T1000 (cell line): ENCODE measurements around the gene CALY.
A peak's percentile ranks its signal among the peaks of the same experiment; 100 is the strongest.
"Not testable (repeated sequence)": the region's sequence is repeated elsewhere in the genome, so short reads cannot be mapped to it uniquely, and the experiment has no call there.

ENCODE experiments used
- DNase-seq: peaks from one replicate; lab custom pipeline; 2025; ENCODE audit warnings: mixed read lengths; lab: John Stamatoyannopoulos, UW

Gene CALY

GRCh38 chr10:133329491-133330202 lies 7.0 kb downstream of the CALY start:
- DNase-seq = peak; percentile 85

- no peak for DNase-seq
Observed at GRCh38 chr10:133328358-133329343, 8.0 kb downstream of the CALY start.

- no peak for DNase-seq
Observed at GRCh38 chr10:133327651-133328357, 8.9 kb downstream of the CALY start.

- DNase-seq = no peak
Observed at GRCh38 chr10:133326745-133327650, 9.7 kb downstream of the CALY start.

- DNase-seq = no peak
Observed at GRCh38 chr10:133326223-133326551, 10.5 kb downstream of the CALY start.

GRCh38 chr10:133325440-133326222 lies 11.1 kb downstream of the CALY start:
- DNase-seq = no peak

GRCh38 chr10:133324857-133325260 lies 11.8 kb downstream of the CALY start:
- DNase-seq = no peak

- peak; percentile 79 for DNase-seq
Observed at GRCh38 chr10:133324198-133324792, 12.4 kb downstream of the CALY start.

- not testable (repeated sequence) for DNase-seq
Observed at GRCh38 chr10:133322064-133322709, 14.5 kb downstream of the CALY start.

- DNase-seq = not testable (repeated sequence)
Observed at GRCh38 chr10:133320852-133321422, 15.8 kb downstream of the CALY start.

GRCh38 chr10:133318494-133319127 lies 18.1 kb downstream of the CALY start:
- peak; percentile 55 for DNase-seq

GRCh38 chr10:133316732-133317131 lies 20.0 kb downstream of the CALY start:
- no peak for DNase-seq

- DNase-seq = no peak
Observed at GRCh38 chr10:133316266-133316665, 20.4 kb downstream of the CALY start.

GRCh38 chr10:133315847-133316246 lies 20.8 kb downstream of the CALY start:
- DNase-seq = no peak

- no peak for DNase-seq
Observed at GRCh38 chr10:133314911-133315310, 21.8 kb downstream of the CALY start.

GRCh38 chr10:133313192-133313591 lies 23.5 kb downstream of the CALY start:
- DNase-seq = no peak

GRCh38 chr10:133312769-133313145 lies 23.9 kb downstream of the CALY start:
- no peak for DNase-seq

- no peak for DNase-seq
Observed at GRCh38 chr10:133312016-133312768, 24.5 kb downstream of the CALY start.
